Endothelial cell of umbilical vein (primary cell): ENCODE measurements around the gene DGUOK. TPM values are rescaled to one million over a fixed set of nuclear protein-coding genes. Genes with fewer than 3 reads are reported as not detected.

ENCODE experiments used
- BruUV-seq: library from RNA; stranded (reverse); fragments of 400-500 nt; replicated peaks from 2 replicates; lab custom pipeline; 2021; lab: Mats Ljungman, UMichigan
- CTCF ChIA-PET: fragments of 300-600, 350-600 bp; sonication (Branson Sonifier 250); formaldehyde crosslinking; loops from one replicate; lab custom pipeline; 2021; ENCODE audit warnings: antibody characterized with exemption, inconsistent platforms; lab: Charles Lee
- POLR2A ChIA-PET: fragments of 300-600, 350-600 bp; sonication (Branson Sonifier 250); formaldehyde crosslinking; loops from one replicate; lab custom pipeline; 2021; ENCODE audit warnings: antibody characterized with exemption, inconsistent platforms; lab: Charles Lee
- DNase-seq: peaks from one replicate; pipeline ENCODE4 v3.0.0-alpha.2; 2011; ENCODE audit warnings: low read depth, low spot score
- FAIRE-seq: peaks from 2 replicates; lab custom pipeline; 2011; peaks lifted over from hg19 to GRCh38; lab: Jason Lieb, UNC
- H2AFZ ChIP-seq: 2 replicates; pipeline ENCODE4 v1.6.0; 2012; ENCODE audit warnings: low read depth, low read length, control low read depth, inconsistent platforms
- H3K27ac ChIP-seq: 2 replicates; pipeline ENCODE4 v1.5.1; 2011; ENCODE audit warnings: low read depth, mild to moderate bottlenecking, control low read depth, low read length, moderate library complexity; ENCODE audit not compliant: insufficient read depth
- H3K27me3 ChIP-seq, 2 experiments: 2 replicates each; pipeline versions ENCODE4 v1.6.0 to v1.6.1; 2011; ENCODE audit warnings: low read length in 2 of 2, mixed read lengths in 1 of 2; ENCODE audit not compliant: control insufficient read depth in 2 of 2, insufficient read depth in 2 of 2
- H3K36me3 ChIP-seq, 2 experiments: 2 replicates in 1 of 2; 3 replicates in 1 of 2; pipeline ENCODE4 v1.5.1; 2011; ENCODE audit warnings: low read length in 2 of 2, mild to moderate bottlenecking in 1 of 2, moderate library complexity in 1 of 2; ENCODE audit not compliant: control insufficient read depth in 2 of 2, insufficient read depth in 2 of 2; ENCODE audit errors: extremely low read depth in 1 of 2
- H3K4me1 ChIP-seq: 3 replicates; pipeline ENCODE4 v1.5.1; 2011; ENCODE audit warnings: mild to moderate bottlenecking, low read length; ENCODE audit not compliant: control insufficient read depth, insufficient read depth; ENCODE audit errors: extremely low read depth
- H3K4me2 ChIP-seq: 2 replicates; pipeline ENCODE4 v1.6.1; 2011; ENCODE audit warnings: low read length, control low read depth, mixed read lengths; ENCODE audit not compliant: insufficient read depth
- H3K4me3 ChIP-seq, 3 experiments: fragments of 200-600 bp in 1 of 3; sonication (generic), shearing (Covaris generic) in 1 of 3; replicated peaks in 1 of 3; 2 replicates each; pipeline ENCODE4 v1.5.1; 2011 to 2016; ENCODE audit warnings: control low read depth in 3 of 3, low read length in 3 of 3, mild to moderate bottlenecking in 2 of 3, inconsistent platforms in 1 of 3, low read depth in 1 of 3, moderate library complexity in 1 of 3; ENCODE audit not compliant: insufficient read depth in 1 of 3
- H3K79me2 ChIP-seq: 2 replicates; pipeline ENCODE4 v1.6.0; 2012; ENCODE audit warnings: low read length, inconsistent platforms; ENCODE audit not compliant: control insufficient read depth, insufficient read depth
- H3K9ac ChIP-seq: replicated peaks from 2 replicates; pipeline ENCODE3; 2011; ENCODE audit warnings: low read length, control low read depth; ENCODE audit not compliant: insufficient read depth; ENCODE audit errors: extremely low read depth
- H3K9me1 ChIP-seq: replicated peaks from 3 replicates; pipeline ENCODE4 v1.6.0; 2011; ENCODE audit warnings: mild to moderate bottlenecking, low read length; ENCODE audit not compliant: control insufficient read depth, insufficient read depth; ENCODE audit errors: extremely low read depth
- H3K9me3 ChIP-seq: replicated peaks from 2 replicates; pipeline ENCODE4 v1.5.1; 2012; ENCODE audit warnings: low read length, inconsistent platforms; ENCODE audit not compliant: control insufficient read depth, insufficient read depth
- H4K20me1 ChIP-seq: replicated peaks from 2 replicates; pipeline ENCODE3; 2011; ENCODE audit warnings: mild to moderate bottlenecking, low read length; ENCODE audit not compliant: control insufficient read depth, insufficient read depth; ENCODE audit errors: extremely low read depth
- EZH2 ChIP-seq: IDR thresholded peaks from 2 replicates; pipeline ENCODE4 v1.6.1; 2012; ENCODE audit warnings: borderline replicate concordance, low read depth, mild to moderate bottlenecking, moderate library complexity, low read length, inconsistent platforms; ENCODE audit not compliant: severe bottlenecking
- FOS ChIP-seq: IDR thresholded peaks from 2 replicates; pipeline ENCODE4 v1.6.1; 2011; ENCODE audit warnings: mild to moderate bottlenecking, low read length, moderate library complexity, borderline replicate concordance; ENCODE audit not compliant: insufficient read depth
- GATA2 ChIP-seq: IDR thresholded peaks from 2 replicates; pipeline ENCODE4 v1.7.0; 2011; ENCODE audit warnings: low read depth, mild to moderate bottlenecking, moderate library complexity, mixed read lengths, low read length; ENCODE audit not compliant: insufficient read length, insufficient read depth
- JUN ChIP-seq: IDR thresholded peaks from 2 replicates; pipeline ENCODE4 v1.6.1; 2011; ENCODE audit warnings: borderline replicate concordance, low read depth; ENCODE audit not compliant: insufficient read length, insufficient read depth
- MYC ChIP-seq: IDR thresholded peaks from one replicate; pipeline ENCODE4 v1.6.1; 2011; ENCODE audit warnings: mild to moderate bottlenecking, low read depth, low read length
- POLR2A ChIP-seq: IDR thresholded peaks from 2 replicates; pipeline ENCODE4 v1.6.1; 2012; ENCODE audit warnings: low read depth, mild to moderate bottlenecking, control low read depth, low read length
- POLR2AphosphoS5 ChIP-seq: IDR thresholded peaks from 2 replicates; pipeline ENCODE4 v1.6.1; 2012; ENCODE audit warnings: low read depth, mild to moderate bottlenecking, control low read depth, low read length, moderate library complexity; ENCODE audit not compliant: insufficient read depth
- dilution Hi-C: fragments of 300-500 bp; cut with MboI; formaldehyde crosslinking; loops from one replicate; pipeline ENCODE4 v1.15.0; 2019; ENCODE audit warnings: low sequenced_read_pairs; ENCODE audit not compliant: extremely low pct_ligation_motif_present
- intact Hi-C: fragments of 100-400 bp; cut with micrococcal nuclease; formaldehyde crosslinking; loops from one replicate; pipeline ENCODE4 v1.10.0; 2022
- polyA plus RNA-seq, 4 experiments: library from polyadenylated mRNA; depleted of rRNA in 3 of 4; stranded (reverse) in 3 of 4; unstranded in 1 of 4; fragments of >200 nt; gene quantifications; 2 replicates each; pipeline versions ENCODE4 v1.2.1 to v1.2.3, GENCODE V29; 2011 to 2012; ENCODE audit warnings: missing spikeins in 1 of 4
- total RNA-seq: library from RNA; stranded (reverse); gene quantifications from 2 replicates; pipeline ENCODE4 v1.2.3, GENCODE V29; 2021
- TF ChIP-seq, protein P1 (sequence below), 2 donors: IDR thresholded peaks; 1 replicate in 1 of 2; 2 replicates in 1 of 2; pipeline ENCODE4 v1.5.1; 2011; ENCODE audit warnings: low read length in 2 of 2, mild to moderate bottlenecking in 2 of 2, moderate library complexity in 2 of 2, control low read depth in 1 of 2, inconsistent platforms in 1 of 2, low read depth in 1 of 2; ENCODE audit not compliant: insufficient read depth in 1 of 2; ENCODE audit errors: extremely low read depth in 1 of 2
- TF ChIP-seq, protein P2 (sequence below): IDR thresholded peaks from 2 replicates; pipeline ENCODE4 v1.6.1; 2011; ENCODE audit not compliant: insufficient read depth, insufficient read length

The DGUOK gene
- total and polyA plus RNA-seq, 2 donors (not counting 3 experiments of a cell fraction or from before 2014, with no cell fraction given), result 51.8 to 77.5 TPM

- H3K27ac ChIP-seq, result no peak overlapping the region
- H4K20me1 ChIP-seq, result peaks cover 3% of the 10 kb centered on the region
- no peaks in the 10 kb centered on the region for H3K4me1 ChIP-seq
- no peak overlapping the region for H3K9ac ChIP-seq
- no peaks in the 10 kb centered on the region for H3K9me1 ChIP-seq
- no peak for TF ChIP-seq GATA2
- TF ChIP-seq, protein P1, sequence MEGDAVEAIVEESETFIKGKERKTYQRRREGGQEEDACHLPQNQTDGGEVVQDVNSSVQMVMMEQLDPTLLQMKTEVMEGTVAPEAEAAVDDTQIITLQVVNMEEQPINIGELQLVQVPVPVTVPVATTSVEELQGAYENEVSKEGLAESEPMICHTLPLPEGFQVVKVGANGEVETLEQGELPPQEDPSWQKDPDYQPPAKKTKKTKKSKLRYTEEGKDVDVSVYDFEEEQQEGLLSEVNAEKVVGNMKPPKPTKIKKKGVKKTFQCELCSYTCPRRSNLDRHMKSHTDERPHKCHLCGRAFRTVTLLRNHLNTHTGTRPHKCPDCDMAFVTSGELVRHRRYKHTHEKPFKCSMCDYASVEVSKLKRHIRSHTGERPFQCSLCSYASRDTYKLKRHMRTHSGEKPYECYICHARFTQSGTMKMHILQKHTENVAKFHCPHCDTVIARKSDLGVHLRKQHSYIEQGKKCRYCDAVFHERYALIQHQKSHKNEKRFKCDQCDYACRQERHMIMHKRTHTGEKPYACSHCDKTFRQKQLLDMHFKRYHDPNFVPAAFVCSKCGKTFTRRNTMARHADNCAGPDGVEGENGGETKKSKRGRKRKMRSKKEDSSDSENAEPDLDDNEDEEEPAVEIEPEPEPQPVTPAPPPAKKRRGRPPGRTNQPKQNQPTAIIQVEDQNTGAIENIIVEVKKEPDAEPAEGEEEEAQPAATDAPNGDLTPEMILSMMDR (IDR thresholded peaks at IDR 0.05; ENCODE audit: extremely low read depth in 1 of 2, insufficient read depth in 1 of 2, low read depth in 1 of 2, low read length in 2 of 2), result no peak
- TF ChIP-seq MYC, result no peak
- TF ChIP-seq POLR2A, result no peak
- TF ChIP-seq FOS, result no peak
- TF ChIP-seq POLR2AphosphoS5, result no peak
- H3K4me2 ChIP-seq, result no peak overlapping the region
- BruUV-seq, result no TSS peak
- H3K27me3 ChIP-seq, result no peaks in the 10 kb centered on the region
- ChIA-PET POLR2A (interaction anchor here (0.8 kb wide), 1 partner anchor 266 kb away, joined by 8 read pairs; no protein-coding TSS in a partner anchor), CTCF (no interaction called here)
- dilution Hi-C loops, result no loop called here
- intact Hi-C loops, result no loop called here
- H3K9me3 ChIP-seq, result no peaks in the 10 kb centered on the region
- no peak for FAIRE-seq
- no peak overlapping the region for H2AFZ ChIP-seq
- H3K79me2 ChIP-seq, result peaks cover 12% of the 10 kb centered on the region
- H3K4me3 ChIP-seq, result no peak overlapping the region
- no peak for DNase-seq
- H3K36me3 ChIP-seq, result peaks cover 13 to 28% of the 10 kb centered on the region in 2 experiments
Measured at GRCh38 chr2:73946215-73946614, 19.5 kb downstream of the DGUOK start.

- Histone ChIP-seq H3K36me3 (peaks cover 13 to 32% of the 10 kb centered on the region in 2 experiments), H3K27ac (no peak overlapping the region), H3K4me1 (no peaks in the 10 kb centered on the region), H3K79me2 (peaks cover 12% of the 10 kb centered on the region), H3K4me2 (no peak overlapping the region), H3K9me1 (no peaks in the 10 kb centered on the region), H3K9ac (no peak overlapping the region), H3K9me3 (no peaks in the 10 kb centered on the region), H3K27me3 (no peaks in the 10 kb centered on the region), H2AFZ (no peak overlapping the region), H4K20me1 (peaks cover 3% of the 10 kb centered on the region), H3K4me3 (no peak overlapping the region)
- no peak for FAIRE-seq
- ChIA-PET POLR2A (interaction anchor here (0.8 kb wide), 1 partner anchor 266 kb away, joined by 8 read pairs; no protein-coding TSS in a partner anchor), CTCF (no interaction called here)
- TF ChIP-seq, protein P1 (IDR thresholded peaks at IDR 0.05; ENCODE audit: extremely low read depth in 1 of 2, insufficient read depth in 1 of 2, low read depth in 1 of 2, low read length in 2 of 2), result no peak
- TF ChIP-seq EZH2, result no peak
- TF ChIP-seq POLR2A, result no peak
- TF ChIP-seq, protein P2, sequence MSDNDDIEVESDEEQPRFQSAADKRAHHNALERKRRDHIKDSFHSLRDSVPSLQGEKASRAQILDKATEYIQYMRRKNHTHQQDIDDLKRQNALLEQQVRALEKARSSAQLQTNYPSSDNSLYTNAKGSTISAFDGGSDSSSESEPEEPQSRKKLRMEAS, result no peak
- no peak for TF ChIP-seq FOS
- TF ChIP-seq POLR2AphosphoS5, result no peak
- TF ChIP-seq GATA2, result no peak
- TF ChIP-seq MYC, result no peak
- no peak for TF ChIP-seq JUN
- intact Hi-C loops (no loop called here), dilution Hi-C loops (no loop called here)
- no TSS peak for BruUV-seq
- DNase-seq, result no peak
Measured at GRCh38 chr2:73946666-73947065, 20.0 kb downstream of the DGUOK start.
